ENCODE results near the gene AP3B1.

- TF ChIP-seq CTCF (conservative IDR thresholded peaks at IDR 0.05) (no peak), ZFX (IDR thresholded peaks at IDR 0.05) (no peak)
These were observed 178.3 kb downstream of the AP3B1 start for GRCh38 chr5:78116167-78116566.

All from C4-2B (cell line).